Measurements from ENCODE around the gene MCM5. TPM values are rescaled to one million over a fixed set of nuclear protein-coding genes. Genes with fewer than 3 reads are reported as not detected.

Gene MCM5
- total RNA-seq, 2 donors from 2014 or later: 7.9 to 9.3 TPM

- WGBS, 2 donors: 90 to 94% methylated on average over 7 to 8 of the region's 8 CpGs
- H3K27ac ChIP-seq: no peak overlapping the region
- intact Hi-C loops (cut with DNase I): no loop called here
- no peaks in the 10 kb centered on the region for H3K27me3 ChIP-seq
- H3K4me1 ChIP-seq: no peaks in the 10 kb centered on the region
- no peak overlapping the region for H3K4me3 ChIP-seq
- no peaks in the 10 kb centered on the region for H3K36me3 ChIP-seq (replicated peaks in 1 of 2; ENCODE audit: insufficient read depth in 1 of 2, low read depth in 2 of 2)
- TF ChIP-seq CTCF (IDR thresholded peaks at IDR 0.05) (no peak), POLR2A (IDR thresholded peaks at IDR 0.05) (no peak)
- no peaks in the 10 kb centered on the region for H3K9me3 ChIP-seq
- ATAC-seq (no peak), DNase-seq (no peak)
Measured at GRCh38 chr22:35448523-35448922, 48.6 kb downstream of the MCM5 start.

DNA sequence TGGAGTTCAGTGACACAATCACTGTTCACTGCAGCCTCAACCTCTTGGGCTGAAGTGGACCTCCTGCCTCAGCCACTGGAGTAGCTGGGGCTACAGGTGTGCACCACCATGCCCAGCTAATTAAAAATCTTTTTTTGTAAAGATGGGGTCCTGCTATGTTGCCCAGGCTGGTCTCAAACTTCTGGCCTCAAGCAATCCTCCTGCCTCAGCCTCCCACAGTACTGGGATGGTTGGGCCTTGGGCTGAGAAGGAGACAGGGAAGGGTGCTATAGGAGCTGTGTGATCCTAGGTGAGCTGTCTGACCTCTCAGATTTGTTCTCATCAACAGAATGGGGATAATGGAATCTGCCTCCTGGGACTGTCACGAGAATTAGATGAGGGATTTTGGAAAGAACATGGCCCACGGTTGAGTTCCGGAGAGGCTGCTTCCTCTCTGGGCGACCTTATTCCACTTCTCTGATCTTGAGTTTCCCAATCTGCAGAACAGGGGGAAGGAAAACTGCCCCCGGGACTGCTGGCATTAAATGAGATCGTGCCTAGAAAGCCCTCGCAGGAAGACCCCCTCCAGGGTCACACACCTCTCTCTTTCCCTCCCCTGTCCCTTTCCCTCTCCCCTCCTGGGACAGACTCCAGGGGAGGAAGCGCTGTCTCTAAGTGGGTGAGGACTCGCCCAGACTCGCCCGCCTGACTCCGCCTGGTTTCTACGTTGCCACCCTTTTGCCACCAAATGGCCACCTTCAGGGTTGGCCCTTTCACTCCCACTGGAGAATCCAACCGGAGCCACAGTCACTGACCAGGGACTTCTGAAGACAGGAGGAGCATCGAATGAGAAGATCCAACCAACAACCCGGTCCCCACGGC is 50.1 kb downstream of the MCM5 start:
- no peaks in the 10 kb centered on the region for H3K4me1 ChIP-seq
- no peaks in the 10 kb centered on the region for H3K36me3 ChIP-seq (replicated peaks in 1 of 2; ENCODE audit: insufficient read depth in 1 of 2, low read depth in 2 of 2)
- intact Hi-C loops (cut with DNase I): no loop called here
- no peaks in the 10 kb centered on the region for H3K27me3 ChIP-seq
- no peak overlapping the region for H3K4me3 ChIP-seq
- no peaks in the 10 kb centered on the region for H3K9me3 ChIP-seq
- WGBS, 2 donors: 91 to 95% methylated on average over 16 to 17 of the region's 17 CpGs
- no peak overlapping the region for H3K27ac ChIP-seq
- ATAC-seq (no peak), DNase-seq (no peak)
- TF ChIP-seq CTCF (IDR thresholded peaks at IDR 0.05) (no peak), POLR2A (IDR thresholded peaks at IDR 0.05) (no peak)

DNA sequence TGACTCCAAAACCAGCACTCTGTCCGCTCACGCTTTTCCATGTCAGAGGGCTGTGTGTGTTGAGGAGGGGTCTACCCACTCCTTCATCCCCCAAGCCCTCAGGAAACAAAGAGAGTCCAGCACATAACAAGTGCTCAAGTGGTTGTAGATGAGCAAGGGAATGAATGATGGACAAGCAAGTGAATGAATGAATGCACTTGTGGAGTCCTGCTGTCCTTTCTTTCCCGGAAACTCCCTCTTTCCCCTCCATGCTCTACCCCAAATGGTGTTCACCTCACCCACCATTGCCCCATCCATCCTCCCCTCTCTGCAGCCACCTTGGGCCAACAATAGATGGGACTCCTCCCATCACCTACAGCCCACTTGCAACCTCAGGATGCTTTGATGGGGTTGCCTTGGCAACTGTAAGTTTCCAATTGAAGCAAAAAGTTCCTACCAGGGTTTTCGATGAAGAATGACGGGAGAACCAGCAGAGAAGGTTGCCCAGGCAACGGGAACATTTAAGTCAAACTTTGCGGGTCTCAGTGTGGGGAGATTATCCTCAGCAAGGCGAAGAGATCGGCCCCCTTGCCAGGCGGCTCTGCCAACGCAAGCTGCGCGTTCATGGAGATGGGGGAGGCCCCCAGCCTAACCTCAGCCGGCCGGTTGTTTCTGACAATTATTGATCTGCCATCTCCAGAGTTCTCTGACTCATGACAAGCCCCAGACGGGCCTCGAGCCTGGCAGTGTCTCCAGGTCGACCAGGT is 51.1 kb downstream of the MCM5 start:
- Histone ChIP-seq H3K36me3 (replicated peaks in 1 of 2; ENCODE audit: insufficient read depth in 1 of 2, low read depth in 2 of 2) (no peaks in the 10 kb centered on the region), H3K9me3 (no peaks in the 10 kb centered on the region), H3K4me3 (no peak overlapping the region), H3K27ac (no peak overlapping the region), H3K4me1 (no peaks in the 10 kb centered on the region), H3K27me3 (no peaks in the 10 kb centered on the region)
- intact Hi-C loops (cut with DNase I): no loop called here
- no peak for DNase-seq
- no peak for ATAC-seq
- TF ChIP-seq CTCF (IDR thresholded peaks at IDR 0.05): no peak
- 72 to 80% methylated on average over 12 to 18 of the region's 18 CpGs for WGBS, 2 donors

- ATAC-seq: no peak
- Histone ChIP-seq H3K4me3 (no peak overlapping the region), H3K9me3 (no peaks in the 10 kb centered on the region), H3K4me1 (no peaks in the 10 kb centered on the region), H3K27me3 (no peaks in the 10 kb centered on the region), H3K27ac (no peak overlapping the region), H3K36me3 (replicated peaks in 1 of 2; ENCODE audit: insufficient read depth in 1 of 2, low read depth in 2 of 2) (no peaks in the 10 kb centered on the region)
- intact Hi-C loops (cut with DNase I): no loop called here
- TF ChIP-seq CTCF (IDR thresholded peaks at IDR 0.05): no peak
- no peak for TF ChIP-seq POLR2A (IDR thresholded peaks at IDR 0.05)
- 88 to 97% methylated on average over 7 of the region's 7 CpGs for WGBS, 2 donors
- no peak for DNase-seq
Measured at GRCh38 chr22:35451592-35451991, 51.7 kb downstream of the MCM5 start.
